ENCODE measurements around the gene ARSB. TPM values are rescaled to one million over a fixed set of nuclear protein-coding genes. Genes with fewer than 3 reads are reported as not detected.
"Not testable (repeated sequence)": the region's sequence is repeated elsewhere in the genome, so short reads cannot be mapped to it uniquely, and the experiment has no call there.

Gene ARSB
- total RNA-seq, 1 donor from 2014 or later = 14.6 TPM

GRCh38 chr5:78734094-78734845 is 250.8 kb downstream of the ARSB start:
- Histone ChIP-seq H3K36me3 (ENCODE audit: control insufficient read depth in 3 of 3, insufficient read depth in 3 of 3, low read length in 3 of 3) (no peaks in the 10 kb centered on the region), H3K27ac (ENCODE audit: low read depth, low read length) (no peak overlapping the region), H3K9ac (ENCODE audit: low read depth in 1 of 3, low read length in 3 of 3) (no peak overlapping the region), H3K27me3 (ENCODE audit: control insufficient read depth in 3 of 3, insufficient read depth in 3 of 3, low read length in 3 of 3) (no peaks in the 10 kb centered on the region), H3K9me3 (ENCODE audit: control insufficient read depth in 3 of 3, low read length in 3 of 3) (no peaks in the 10 kb centered on the region), H3K4me3 (ENCODE audit: low read length in 3 of 3) (no peak overlapping the region), H3K4me1 (ENCODE audit: control insufficient read depth in 3 of 3, insufficient read depth in 3 of 3, low read length in 3 of 3) (no peaks in the 10 kb centered on the region)

- H3K4me1 ChIP-seq (ENCODE audit: control insufficient read depth in 3 of 3, insufficient read depth in 3 of 3, low read length in 3 of 3); H3K9ac ChIP-seq (ENCODE audit: low read depth in 1 of 3, low read length in 3 of 3); H3K27me3 ChIP-seq (ENCODE audit: control insufficient read depth in 3 of 3, insufficient read depth in 3 of 3, low read length in 3 of 3); H3K27ac ChIP-seq (ENCODE audit: low read depth, low read length); H3K36me3 ChIP-seq (ENCODE audit: control insufficient read depth in 3 of 3, insufficient read depth in 3 of 3, low read length in 3 of 3); H3K9me3 ChIP-seq (ENCODE audit: control insufficient read depth in 3 of 3, low read length in 3 of 3); H3K4me3 ChIP-seq (ENCODE audit: low read length in 3 of 3): not testable (repeated sequence)
Measured at GRCh38 chr5:78732721-78733120, 252.4 kb downstream of the ARSB start.

- Histone ChIP-seq H3K4me3 (ENCODE audit: low read length in 3 of 3) (no peak overlapping the region), H3K9ac (ENCODE audit: low read depth in 1 of 3, low read length in 3 of 3) (no peak overlapping the region), H3K9me3 (ENCODE audit: control insufficient read depth in 3 of 3, low read length in 3 of 3) (no peaks in the 10 kb centered on the region), H3K27ac (ENCODE audit: low read depth, low read length) (no peak overlapping the region), H3K4me1 (ENCODE audit: control insufficient read depth in 3 of 3, insufficient read depth in 3 of 3, low read length in 3 of 3) (no peaks in the 10 kb centered on the region), H3K36me3 (ENCODE audit: control insufficient read depth in 3 of 3, insufficient read depth in 3 of 3, low read length in 3 of 3) (no peaks in the 10 kb centered on the region), H3K27me3 (ENCODE audit: control insufficient read depth in 3 of 3, insufficient read depth in 3 of 3, low read length in 3 of 3) (no peaks in the 10 kb centered on the region)
Measured at GRCh38 chr5:78731884-78732283, 253.2 kb downstream of the ARSB start.

GRCh38 chr5:78730300-78731094 is 254.6 kb downstream of the ARSB start:
- no peak overlapping the region for H3K4me3 ChIP-seq (ENCODE audit: low read length in 3 of 3)
- no peak overlapping the region for H3K27ac ChIP-seq (ENCODE audit: low read depth, low read length)
- no peak overlapping the region for H3K9ac ChIP-seq (ENCODE audit: low read depth in 1 of 3, low read length in 3 of 3)
- H3K27me3 ChIP-seq (ENCODE audit: control insufficient read depth in 3 of 3, insufficient read depth in 3 of 3, low read length in 3 of 3) = no peaks in the 10 kb centered on the region
- H3K4me1 ChIP-seq (ENCODE audit: control insufficient read depth in 3 of 3, insufficient read depth in 3 of 3, low read length in 3 of 3) = no peaks in the 10 kb centered on the region
- no peaks in the 10 kb centered on the region for H3K36me3 ChIP-seq (ENCODE audit: control insufficient read depth in 3 of 3, insufficient read depth in 3 of 3, low read length in 3 of 3)
- H3K9me3 ChIP-seq (ENCODE audit: control insufficient read depth in 3 of 3, low read length in 3 of 3) = no peaks in the 10 kb centered on the region

GRCh38 chr5:78727786-78728761 is 257.0 kb downstream of the ARSB start:
- no peaks in the 10 kb centered on the region for H3K4me1 ChIP-seq (ENCODE audit: control insufficient read depth in 3 of 3, insufficient read depth in 3 of 3, low read length in 3 of 3)
- no peak overlapping the region for H3K27ac ChIP-seq (ENCODE audit: low read depth, low read length)

More at GRCh38 chr5:78727786-78728761, 257.0 kb downstream of the ARSB start:
- no peaks in the 10 kb centered on the region for H3K36me3 ChIP-seq (ENCODE audit: control insufficient read depth in 3 of 3, insufficient read depth in 3 of 3, low read length in 3 of 3)
- H3K27me3 ChIP-seq (ENCODE audit: control insufficient read depth in 3 of 3, insufficient read depth in 3 of 3, low read length in 3 of 3) = no peaks in the 10 kb centered on the region
- H3K9me3 ChIP-seq (ENCODE audit: control insufficient read depth in 3 of 3, low read length in 3 of 3) = no peaks in the 10 kb centered on the region
- no peak overlapping the region for H3K4me3 ChIP-seq (ENCODE audit: low read length in 3 of 3)
- no peak overlapping the region for H3K9ac ChIP-seq (ENCODE audit: low read depth in 1 of 3, low read length in 3 of 3)

Small RNA genes lying within 50 kb of the gene (small RNA-seq; reads per million reads assigned to genes)
- gene AC025755.1 = not detected

Other genes with a start within 250 kb of the ARSB start
- gene DMGDH, start 84.4 kb upstream of the ARSB start, total RNA-seq = 3.1 TPM
- gene BHMT2, start 84.5 kb upstream of the ARSB start, total RNA-seq = 1.0 TPM
- 1.0 TPM for gene BHMT, start 126.5 kb upstream of the ARSB start, total RNA-seq